PC-9 (cell line): Measurements from ENCODE around the gene MTX1. TPM values are rescaled to one million over a fixed set of nuclear protein-coding genes. Genes with fewer than 3 reads are reported as not detected.
"Not testable (repeated sequence)": the region's sequence is repeated elsewhere in the genome, so short reads cannot be mapped to it uniquely, and the experiment has no call there.

Experiments
- BruUV-seq: library from RNA; stranded (reverse); fragments of 400-500 nt; replicated peaks from 2 replicates; lab custom pipeline; 2021; lab: Mats Ljungman, UMichigan
- CTCF ChIA-PET: fragments of 300-600 bp; sonication (Branson Sonifier 250); formaldehyde crosslinking; loops from one replicate; lab custom pipeline; 2022; ENCODE audit warnings: antibody characterized with exemption; lab: Charles Lee
- POLR2A ChIA-PET: fragments of 300-600 bp; sonication (Branson Sonifier 250); formaldehyde crosslinking; loops from one replicate; lab custom pipeline; 2022; ENCODE audit warnings: antibody characterized with exemption; ENCODE audit not compliant: unreplicated experiment; lab: Charles Lee
- DNase-seq, 2 experiments: peaks; one replicate each; pipeline versions ENCODE4 v3.0.0 to v3.0.0-alpha.2; 2015 to 2022; ENCODE audit warnings: mixed read lengths in 1 of 2
- H2AFZ ChIP-seq: fragments of 200-600 bp; sonication (generic); 2 replicates; pipeline ENCODE4 v1.8.1; 2017; ENCODE audit warnings: antibody characterized with exemption
- H3F3A ChIP-seq: fragments of 200-600 bp; sonication (generic); 2 replicates; pipeline ENCODE4 v1.8.1; 2017; ENCODE audit warnings: antibody characterized with exemption, mild to moderate bottlenecking, low read depth; ENCODE audit not compliant: insufficient read depth
- H3K27ac ChIP-seq: fragments of 200-600 bp; sonication (generic); 2 replicates; pipeline ENCODE4 v1.6.1; 2016; ENCODE audit warnings: mixed run types
- H3K27me3 ChIP-seq: fragments of 200-600 bp; sonication (generic); 2 replicates; pipeline ENCODE4 v1.6.1; 2016; ENCODE audit warnings: low read depth, mixed run types; ENCODE audit not compliant: insufficient read depth
- H3K36me3 ChIP-seq: fragments of 200-600 bp; sonication (generic); 2 replicates; pipeline ENCODE4 v1.6.1; 2016; ENCODE audit warnings: low read depth, mixed run types
- H3K4me1 ChIP-seq: fragments of 200-600 bp; sonication (generic); replicated peaks from 2 replicates; pipeline ENCODE4 v1.6.1; 2016; ENCODE audit warnings: mixed run types; ENCODE audit not compliant: insufficient read depth
- H3K4me2 ChIP-seq: fragments of 200-600 bp; sonication (generic); 2 replicates; pipeline ENCODE4 v1.6.1; 2017; ENCODE audit warnings: mixed run types
- H3K4me3 ChIP-seq: fragments of 200-600 bp; sonication (generic); 2 replicates; pipeline ENCODE4 v1.6.1; 2016; ENCODE audit warnings: mixed run types
- H3K79me2 ChIP-seq: fragments of 200-600 bp; sonication (generic); 2 replicates; pipeline ENCODE4 v1.6.1; 2017; ENCODE audit warnings: low read depth, mixed run types
- H3K9me2 ChIP-seq: fragments of 200-600 bp; sonication (generic); 2 replicates; pipeline ENCODE4 v1.8.1; 2017; ENCODE audit warnings: mild to moderate bottlenecking; ENCODE audit not compliant: insufficient read depth
- H3K9me3 ChIP-seq: fragments of 200-600 bp; sonication (generic); 2 replicates; pipeline ENCODE4 v1.8.1; 2016; ENCODE audit warnings: low read depth; ENCODE audit not compliant: insufficient read depth
- H4K20me1 ChIP-seq: fragments of 200-600 bp; sonication (generic); 2 replicates; pipeline ENCODE4 v1.8.1; 2017; ENCODE audit not compliant: insufficient read depth
- EZH2 ChIP-seq: fragments of 200-600 bp; sonication (generic); IDR thresholded peaks from 2 replicates; pipeline ENCODE4 v1.8.0; 2017; ENCODE audit warnings: antibody characterized with exemption, low read depth
- intact Hi-C: fragments of 100-400 bp; cut with micrococcal nuclease; formaldehyde crosslinking; loops from one replicate; pipeline ENCODE4 v1.10.0; 2022; ENCODE audit not compliant: unreplicated experiment
- total RNA-seq: library from RNA; stranded (reverse); gene quantifications from 2 replicates; pipeline ENCODE4 v1.2.3, GENCODE V29; 2021
- TF ChIP-seq, protein P1 (sequence below): fragments of 200-600 bp; sonication (generic); conservative IDR thresholded peaks from 2 replicates; pipeline ENCODE4 v1.6.1; 2017; ENCODE audit warnings: mixed run types, antibody characterized with exemption, mild to moderate bottlenecking, moderate library complexity

Gene MTX1
- total RNA-seq, 1 experiment from 2014 or later = 56.1 TPM

DNA sequence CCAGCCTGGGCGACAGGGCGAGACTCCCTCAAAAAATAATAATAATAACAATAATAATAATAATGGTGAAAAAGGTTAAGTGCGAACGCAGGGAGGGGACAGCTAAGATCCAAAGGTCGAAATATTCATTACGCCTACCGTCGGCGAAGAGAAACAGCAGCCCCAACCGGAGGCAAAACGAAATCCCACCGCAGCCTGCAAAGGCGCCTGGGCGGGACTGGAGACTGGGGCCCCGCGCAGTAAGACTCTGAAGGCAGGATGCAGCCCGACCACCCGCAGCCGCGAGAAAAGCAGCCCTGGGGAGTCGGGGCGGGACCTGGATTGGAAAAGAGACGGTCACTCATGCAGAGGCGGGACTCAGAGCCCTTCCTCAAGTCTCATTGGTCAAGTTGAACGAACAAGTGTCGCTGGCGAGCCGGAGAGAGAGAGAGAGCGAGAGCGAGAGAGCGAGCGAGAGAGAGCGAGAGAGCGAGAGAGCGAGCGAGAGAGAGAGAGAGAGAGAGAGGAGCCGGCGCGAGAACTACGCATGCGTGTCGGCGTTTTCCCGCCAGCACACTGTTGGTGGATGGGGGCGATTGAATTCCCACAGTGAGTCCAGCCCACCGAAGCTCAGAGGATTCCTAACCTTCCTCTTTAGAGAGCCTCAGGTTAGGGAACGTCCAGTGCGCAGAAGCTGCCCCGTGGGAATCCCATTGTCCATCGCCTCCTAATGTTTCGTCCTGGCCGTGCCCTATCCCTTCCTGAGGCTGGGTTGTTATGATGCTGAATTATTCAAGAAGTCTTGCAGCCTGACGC is 36.1 kb downstream of the MTX1 start:
- intact Hi-C loops = loop anchor here (1.0 kb wide), 3 partner anchors 37 to 404 kb away; partner anchors contain the start of gene THBS3
- H2AFZ ChIP-seq = peak overlapping the region; percentile 94
- TF ChIP-seq, protein P1, sequence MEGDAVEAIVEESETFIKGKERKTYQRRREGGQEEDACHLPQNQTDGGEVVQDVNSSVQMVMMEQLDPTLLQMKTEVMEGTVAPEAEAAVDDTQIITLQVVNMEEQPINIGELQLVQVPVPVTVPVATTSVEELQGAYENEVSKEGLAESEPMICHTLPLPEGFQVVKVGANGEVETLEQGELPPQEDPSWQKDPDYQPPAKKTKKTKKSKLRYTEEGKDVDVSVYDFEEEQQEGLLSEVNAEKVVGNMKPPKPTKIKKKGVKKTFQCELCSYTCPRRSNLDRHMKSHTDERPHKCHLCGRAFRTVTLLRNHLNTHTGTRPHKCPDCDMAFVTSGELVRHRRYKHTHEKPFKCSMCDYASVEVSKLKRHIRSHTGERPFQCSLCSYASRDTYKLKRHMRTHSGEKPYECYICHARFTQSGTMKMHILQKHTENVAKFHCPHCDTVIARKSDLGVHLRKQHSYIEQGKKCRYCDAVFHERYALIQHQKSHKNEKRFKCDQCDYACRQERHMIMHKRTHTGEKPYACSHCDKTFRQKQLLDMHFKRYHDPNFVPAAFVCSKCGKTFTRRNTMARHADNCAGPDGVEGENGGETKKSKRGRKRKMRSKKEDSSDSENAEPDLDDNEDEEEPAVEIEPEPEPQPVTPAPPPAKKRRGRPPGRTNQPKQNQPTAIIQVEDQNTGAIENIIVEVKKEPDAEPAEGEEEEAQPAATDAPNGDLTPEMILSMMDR = peak; percentile 91
- no peak for TF ChIP-seq EZH2

GRCh38 chr1:155245163-155245524 is 36.6 kb downstream of the MTX1 start:
- Histone ChIP-seq H2AFZ (peak overlapping the region; percentile 94), H3K4me2 (peak overlapping the region; percentile 82), H3K4me3 (peak overlapping the region; percentile 75), H3K79me2 (0 out of 2 replicates have a peak, but pooled peaks cover 6% of the 10 kb centered on the region), H3F3A (peaks cover 46% of the 10 kb centered on the region), H4K20me1 (no peaks in the 10 kb centered on the region), H3K9me3 (no peaks in the 10 kb centered on the region), H3K27ac (peak overlapping the region; percentile 72), H3K4me1 (peaks cover 26% of the 10 kb centered on the region), H3K36me3 (no peaks in the 10 kb centered on the region), H3K27me3 (no peaks in the 10 kb centered on the region), H3K9me2 (no peaks in the 10 kb centered on the region)
- ChIA-PET CTCF (interaction anchor here (0.6 kb wide), 1 partner anchor 356 kb away, joined by 5 read pairs; no protein-coding TSS in a partner anchor), POLR2A (no interaction called here)
- peak in 1 of 2 experiments; percentile 41 for DNase-seq
- TF ChIP-seq, protein P1 = no peak
- TF ChIP-seq EZH2 = no peak
- intact Hi-C loops = no loop called here
- TSS peak; percentile 94 for BruUV-seq

More for the DNA sequence above, 36.1 kb downstream of the MTX1 start:
- H3K27ac ChIP-seq = peak overlapping the region; percentile 72
- DNase-seq = peak; percentile 94 to 96
- H3K4me3 ChIP-seq = peak overlapping the region; percentile 75
- no TSS peak for BruUV-seq
- H3K4me1 ChIP-seq = peaks cover 26% of the 10 kb centered on the region
- no peaks in the 10 kb centered on the region for H3K9me2 ChIP-seq
- peaks cover 43% of the 10 kb centered on the region for H3F3A ChIP-seq
- ChIA-PET CTCF (interaction anchor here (1.5 kb wide), 1 partner anchor 72 kb away, joined by 3 read pairs; the partner anchor contains the start of gene KRTCAP2), POLR2A (interaction anchor here (0.7 to 1.0 kb wide), 2 partner anchors 50 to 64 kb away, joined by 3 to 12 read pairs; partner anchors contain the start of gene FDPS)
- peak overlapping the region; percentile 82 for H3K4me2 ChIP-seq
- H3K9me3 ChIP-seq = no peaks in the 10 kb centered on the region
- H3K27me3 ChIP-seq = no peaks in the 10 kb centered on the region
- no peaks in the 10 kb centered on the region for H3K36me3 ChIP-seq
- no peaks in the 10 kb centered on the region for H4K20me1 ChIP-seq
- H3K79me2 ChIP-seq = 0 out of 2 replicates have a peak, but pooled peaks cover 6% of the 10 kb centered on the region

DNA sequence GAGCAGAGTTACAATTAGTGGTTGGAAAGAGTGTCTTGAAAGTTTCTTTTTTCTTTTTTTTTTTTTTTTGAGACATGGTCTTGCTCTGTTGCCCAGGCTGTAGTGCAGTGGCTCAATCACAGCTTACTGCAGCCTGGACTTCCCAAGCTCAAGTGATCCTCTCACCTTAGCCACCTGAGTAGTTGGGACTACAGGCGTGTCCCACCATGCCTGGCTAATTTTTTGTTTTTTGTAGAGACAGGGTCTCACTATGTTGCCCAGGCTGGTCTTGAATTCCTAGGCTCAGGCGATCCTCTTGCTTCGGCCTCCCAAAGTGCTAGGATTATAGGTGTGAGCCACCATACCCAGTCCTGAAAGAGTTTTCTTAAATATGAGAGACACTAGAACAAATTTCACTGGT is 38.3 kb downstream of the MTX1 start:
- Histone ChIP-seq H3K4me1 (peaks cover 20% of the 10 kb centered on the region), H3F3A (peaks cover 46% of the 10 kb centered on the region)
- H3K4me3 ChIP-seq, H3K4me2 ChIP-seq, CTCF ChIA-PET, H3K9me3 ChIP-seq, H3K79me2 ChIP-seq, H3K27ac ChIP-seq, H3K36me3 ChIP-seq, H3K27me3 ChIP-seq, BruUV-seq, H3K9me2 ChIP-seq, H2AFZ ChIP-seq, DNase-seq, intact Hi-C loops, H4K20me1 ChIP-seq: not testable (repeated sequence)
- POLR2A ChIA-PET = interaction anchor here (0.6 kb wide), 1 partner anchor 17 kb away, joined by 3 read pairs; no protein-coding TSS in a partner anchor
